PFSK-1 (cell line): ENCODE results near the gene MTHFD2L.

Source experiments
- FOXP2 ChIP-seq: optimal IDR thresholded peaks from 2 replicates; pipeline ENCODE3; 2011; ENCODE audit warnings: borderline replicate concordance, control low read depth, inconsistent platforms; ENCODE audit not compliant: insufficient read depth; ENCODE audit errors: extremely low read length, extremely low read depth
- POLR2AphosphoS5 ChIP-seq: IDR thresholded peaks from 2 replicates; pipeline ENCODE4 v1.6.1; 2012; ENCODE audit warnings: low read depth, mild to moderate bottlenecking, control low read depth, low read length, moderate library complexity
- REST ChIP-seq, 2 experiments: IDR thresholded peaks; 2 replicates each; pipeline versions ENCODE4 v1.6.1 to v1.8.0; 2011 to 2012; ENCODE audit warnings: low read depth in 2 of 2, low read length in 2 of 2, control low read depth in 1 of 2, inconsistent platforms in 1 of 2, mild to moderate bottlenecking in 1 of 2, moderate library complexity in 1 of 2; ENCODE audit not compliant: insufficient read depth in 1 of 2
- SIN3A ChIP-seq: IDR thresholded peaks from 2 replicates; pipeline ENCODE4 v1.6.1; 2012; ENCODE audit warnings: mild to moderate bottlenecking, low read length, moderate library complexity, borderline replicate concordance; ENCODE audit not compliant: insufficient read depth
- TAF1 ChIP-seq: IDR thresholded peaks from 2 replicates; pipeline ENCODE4 v1.6.1; 2012; ENCODE audit warnings: low read length, control low read depth, borderline replicate concordance; ENCODE audit not compliant: insufficient read depth

Gene MTHFD2L

GRCh38 chr4:74173321-74173720, 15.4 kb downstream of the MTHFD2L start:
- TF ChIP-seq SIN3A (no peak), FOXP2 (no peak), POLR2AphosphoS5 (no peak), TAF1 (no peak), REST (IDR thresholded peaks at IDR 0.05; ENCODE audit: insufficient read depth in 1 of 2, low read depth in 2 of 2, low read length in 2 of 2) (no peak)

GRCh38 chr4:74174421-74174820, 16.5 kb downstream of the MTHFD2L start:
- no peak for TF ChIP-seq POLR2AphosphoS5

- TF ChIP-seq SIN3A: no peak
- TF ChIP-seq TAF1: no peak
- no peak for TF ChIP-seq REST (IDR thresholded peaks at IDR 0.05; ENCODE audit: insufficient read depth in 1 of 2, low read depth in 2 of 2, low read length in 2 of 2)
- no peak for TF ChIP-seq POLR2AphosphoS5
- TF ChIP-seq FOXP2: no peak
These were observed 17.0 kb downstream of the MTHFD2L start for GRCh38 chr4:74174941-74175340.

GRCh38 chr4:74175379-74175778, 17.5 kb downstream of the MTHFD2L start:
- TF ChIP-seq SIN3A (no peak), REST (IDR thresholded peaks at IDR 0.05; ENCODE audit: insufficient read depth in 1 of 2, low read depth in 2 of 2, low read length in 2 of 2) (no peak), TAF1 (no peak), FOXP2 (no peak), POLR2AphosphoS5 (no peak)

- TF ChIP-seq FOXP2: no peak
- TF ChIP-seq SIN3A: no peak
- TF ChIP-seq REST (IDR thresholded peaks at IDR 0.05; ENCODE audit: insufficient read depth in 1 of 2, low read depth in 2 of 2, low read length in 2 of 2): no peak
- no peak for TF ChIP-seq POLR2AphosphoS5
- no peak for TF ChIP-seq TAF1
These were observed 20.9 kb downstream of the MTHFD2L start for GRCh38 chr4:74178798-74179197.

- TF ChIP-seq POLR2AphosphoS5 (no peak), FOXP2 (no peak), REST (IDR thresholded peaks at IDR 0.05; ENCODE audit: insufficient read depth in 1 of 2, low read depth in 2 of 2, low read length in 2 of 2) (no peak), TAF1 (no peak), SIN3A (no peak)
These were observed 23.3 kb downstream of the MTHFD2L start for GRCh38 chr4:74181219-74181618.
